H9 (cell line): ENCODE measurements around the gene SERPINB13. TPM values are rescaled to one million over a fixed set of nuclear protein-coding genes. Genes with fewer than 3 reads are reported as not detected.

ENCODE experiments used
- DNase-seq: peaks from one replicate; pipeline ENCODE4 v3.0.0-alpha.2; 2017
- H2AFZ ChIP-seq: one replicate; pipeline ENCODE4 v1.6.1; 2013; ENCODE audit warnings: mild to moderate bottlenecking, low read length, control low read depth, moderate library complexity
- H2AK5ac ChIP-seq: 2 replicates; pipeline ENCODE4 v1.6.1; 2013; ENCODE audit warnings: low read length, control low read depth, mixed read lengths; ENCODE audit not compliant: insufficient read length
- H2BK120ac ChIP-seq: one replicate; pipeline ENCODE4 v1.6.1; 2013; ENCODE audit warnings: low read depth, mild to moderate bottlenecking, low read length, control low read depth, inconsistent platforms; ENCODE audit not compliant: poor library complexity, severe bottlenecking
- H2BK12ac ChIP-seq: 2 replicates; pipeline ENCODE4 v1.6.1; 2013; ENCODE audit warnings: low read length, control low read depth, mixed read lengths, low read depth; ENCODE audit not compliant: insufficient read length
- H2BK15ac ChIP-seq: 2 replicates; pipeline ENCODE4 v1.6.1; 2013; ENCODE audit warnings: low read depth, low read length, control low read depth
- H2BK20ac ChIP-seq: one replicate; pipeline ENCODE4 v1.6.1; 2013; ENCODE audit warnings: low read depth, mild to moderate bottlenecking, low read length, control low read depth, inconsistent platforms; ENCODE audit not compliant: poor library complexity, severe bottlenecking
- H2BK5ac ChIP-seq: 2 replicates; pipeline ENCODE4 v1.6.1; 2013; ENCODE audit warnings: low read length, control low read depth, mixed read lengths; ENCODE audit not compliant: insufficient read length
- H3K14ac ChIP-seq: 2 replicates; pipeline ENCODE4 v1.6.1; 2013; ENCODE audit warnings: low read length, control low read depth; ENCODE audit not compliant: insufficient read depth
- H3K18ac ChIP-seq: 2 replicates; pipeline ENCODE4 v1.6.1; 2013; ENCODE audit warnings: low read depth, mild to moderate bottlenecking, mixed read lengths, low read length, control low read depth; ENCODE audit not compliant: insufficient read length
- H3K23ac ChIP-seq: 2 replicates; pipeline ENCODE4 v1.6.1; 2013; ENCODE audit warnings: low read length, control low read depth, mixed read lengths, low read depth; ENCODE audit not compliant: insufficient read length
- H3K23me2 ChIP-seq: 2 replicates; pipeline ENCODE4 v1.6.1; 2013; ENCODE audit warnings: low read depth, mild to moderate bottlenecking, mixed read lengths, low read length, control low read depth; ENCODE audit not compliant: insufficient read length, poor library complexity, severe bottlenecking
- H3K27ac ChIP-seq: 2 replicates; pipeline ENCODE4 v1.5.1; 2013; ENCODE audit warnings: low read length, control low read depth, mixed read lengths, low read depth; ENCODE audit not compliant: insufficient read length
- H3K27me3 ChIP-seq: 2 replicates; pipeline ENCODE4 v1.6.1; 2013; ENCODE audit warnings: low read length, control low read depth, inconsistent platforms; ENCODE audit not compliant: insufficient read depth
- H3K4ac ChIP-seq: 2 replicates; pipeline ENCODE4 v1.6.1; 2013; ENCODE audit warnings: low read depth, mild to moderate bottlenecking, control low read depth, inconsistent platforms, low read length, moderate library complexity
- H3K4me1 ChIP-seq: 2 replicates; pipeline ENCODE4 v1.6.1; 2013; ENCODE audit warnings: low read length, control low read depth, inconsistent platforms; ENCODE audit not compliant: insufficient read depth
- H3K4me2 ChIP-seq: 2 replicates; pipeline ENCODE4 v1.6.1; 2013; ENCODE audit warnings: low read length, control low read depth, mixed read lengths; ENCODE audit not compliant: insufficient read length, insufficient read depth
- H3K56ac ChIP-seq: 2 replicates; pipeline ENCODE4 v1.6.1; 2013; ENCODE audit warnings: low read depth, mild to moderate bottlenecking, mixed read lengths, low read length, control low read depth; ENCODE audit not compliant: insufficient read length
- H3K79me1 ChIP-seq: 2 replicates; pipeline ENCODE4 v1.6.1; 2013; ENCODE audit warnings: low read depth, mild to moderate bottlenecking, moderate library complexity, low read length, control low read depth, inconsistent platforms; ENCODE audit not compliant: insufficient read depth, poor library complexity, severe bottlenecking
- H3K79me2 ChIP-seq: 2 replicates; pipeline ENCODE4 v1.6.1; 2013; ENCODE audit warnings: low read length, control low read depth, inconsistent platforms; ENCODE audit not compliant: insufficient read depth
- H3K9ac ChIP-seq: 2 replicates; pipeline ENCODE4 v1.6.1; 2013; ENCODE audit warnings: low read length, control low read depth, mixed read lengths; ENCODE audit not compliant: insufficient read length; ENCODE audit errors: extremely low read depth
- H3K9me3 ChIP-seq: one replicate; pipeline ENCODE4 v1.6.1; 2013; ENCODE audit warnings: low read depth, low read length, inconsistent platforms; ENCODE audit not compliant: control insufficient read depth
- H3T11ph ChIP-seq: one replicate; pipeline ENCODE4 v1.6.1; 2013; ENCODE audit warnings: mild to moderate bottlenecking, low read length, control low read depth, inconsistent platforms
- H4K20me1 ChIP-seq: one replicate; pipeline ENCODE4 v1.6.1; 2013; ENCODE audit not compliant: control insufficient read depth, insufficient read length, insufficient read depth
- H4K5ac ChIP-seq: 2 replicates; pipeline ENCODE4 v1.6.1; 2013; ENCODE audit warnings: low read depth, mild to moderate bottlenecking, mixed read lengths, low read length, control low read depth; ENCODE audit not compliant: insufficient read length
- H4K8ac ChIP-seq: replicated peaks from 2 replicates; pipeline ENCODE4 v1.6.1; 2013; ENCODE audit warnings: low read length, control low read depth, mixed read lengths, low read depth; ENCODE audit not compliant: insufficient read length
- H4K91ac ChIP-seq: 2 replicates; pipeline ENCODE4 v1.6.1; 2013; ENCODE audit warnings: low read depth, mild to moderate bottlenecking, moderate library complexity, mixed read lengths, low read length, control low read depth; ENCODE audit not compliant: insufficient read length
- H3K27ac Mint-ChIP-seq, 3 experiments: 2 replicates in 2 of 3; 3 replicates in 1 of 3; pipeline ENCODE4 v1.8.0; 2020 to 2021; ENCODE audit warnings: mixed read lengths in 3 of 3, mild to moderate bottlenecking in 1 of 3, moderate library complexity in 1 of 3
- H3K27me3 Mint-ChIP-seq: 2 replicates; pipeline ENCODE4 v1.8.0; 2021; ENCODE audit warnings: low read depth, mild to moderate bottlenecking, moderate library complexity, mixed read lengths
- H3K36me3 Mint-ChIP-seq, 3 experiments: 2 replicates in 2 of 3; 3 replicates in 1 of 3; pipeline ENCODE4 v1.8.0; 2020 to 2021; ENCODE audit warnings: low read depth in 3 of 3, mixed read lengths in 3 of 3; ENCODE audit not compliant: insufficient read depth in 1 of 3
- H3K4me1 Mint-ChIP-seq, 2 experiments: 2 replicates each; pipeline ENCODE4 v1.8.0; 2020; ENCODE audit warnings: mixed read lengths in 2 of 2
- H3K4me3 Mint-ChIP-seq, 2 experiments: 2 replicates in 1 of 2; 3 replicates in 1 of 2; pipeline ENCODE4 v1.8.0; 2020 to 2021; ENCODE audit warnings: mild to moderate bottlenecking in 2 of 2, mixed read lengths in 2 of 2, moderate library complexity in 1 of 2
- H3K9me3 Mint-ChIP-seq, 2 experiments: 2 replicates in 1 of 2; 3 replicates in 1 of 2; pipeline ENCODE4 v1.8.0; 2020; ENCODE audit warnings: mild to moderate bottlenecking in 2 of 2, mixed read lengths in 2 of 2, moderate library complexity in 1 of 2
- WGBS: extraction: QIAGEN DNeasy Blood & Tissue Kit; methylation state at CpG from one replicate; pipeline ENCODE4 v1.1.7; 2013; ENCODE audit warnings: missing lambda C conversion rate, low lambda C conversion rate, mixed read lengths; ENCODE audit not compliant: insufficient read length; ENCODE audit errors: extremely low coverage; 5-methylcytosine and 5-hydroxymethylcytosine counted together
- total RNA-seq: library from RNA; stranded (reverse); gene quantifications from 2 replicates; pipeline ENCODE4 v1.2.1, GENCODE V29; 2021
- TF ChIP-seq, protein P1 (sequence below): fragments of 200-600 bp; sonication (generic); conservative IDR thresholded peaks from 3 replicates; pipeline ENCODE4 v1.8.0; 2021; ENCODE audit warnings: antibody characterized with exemption, mild to moderate bottlenecking

Gene SERPINB13
- total RNA-seq, 1 experiment from 2014 or later = not detected

GRCh38 chr18:63592471-63592870 is 5.3 kb downstream of the SERPINB13 start:
- Histone ChIP-seq H4K91ac (no peak overlapping the region), H2BK120ac (no peak overlapping the region), H3K4me2 (no peak overlapping the region), H3K27ac (no peak overlapping the region), H4K20me1 (no peaks in the 10 kb centered on the region), H2AK5ac (no peak overlapping the region), H2BK20ac (no peak overlapping the region), H3K56ac (no peak overlapping the region), H3K9me3 (no peaks in the 10 kb centered on the region), H4K8ac (no peak overlapping the region), H2BK15ac (no peak overlapping the region), H2BK5ac (no peak overlapping the region), H2BK12ac (no peak overlapping the region), H3K4ac (no peak overlapping the region), H3T11ph (no peak overlapping the region), H3K79me1 (no peaks in the 10 kb centered on the region), H3K14ac (no peak overlapping the region), H3K79me2 (no peaks in the 10 kb centered on the region), H2AFZ (no peak overlapping the region), H3K9ac (no peak overlapping the region), H4K5ac (no peak overlapping the region), H3K18ac (no peak overlapping the region), H3K23me2 (no peaks in the 10 kb centered on the region), H3K23ac (no peak overlapping the region), H3K27me3 (no peaks in the 10 kb centered on the region), H3K4me1 (no peaks in the 10 kb centered on the region)
- no peak for DNase-seq
- no CpG with 5 or more reads among the region's 1 CpG for WGBS
- H3K27ac Mint-ChIP-seq = no peak overlapping the region
- peaks cover 4 to 7% of the 10 kb centered on the region in 2 experiments; a peak in 3 of 4 replicates for H3K4me1 Mint-ChIP-seq
- H3K27me3 Mint-ChIP-seq = no peaks in the 10 kb centered on the region; the same call in 1 of the 2 replicates
- H3K36me3 Mint-ChIP-seq = no peaks in the 10 kb centered on the region
- no peak overlapping the region for H3K4me3 Mint-ChIP-seq
- TF ChIP-seq, protein P1, sequence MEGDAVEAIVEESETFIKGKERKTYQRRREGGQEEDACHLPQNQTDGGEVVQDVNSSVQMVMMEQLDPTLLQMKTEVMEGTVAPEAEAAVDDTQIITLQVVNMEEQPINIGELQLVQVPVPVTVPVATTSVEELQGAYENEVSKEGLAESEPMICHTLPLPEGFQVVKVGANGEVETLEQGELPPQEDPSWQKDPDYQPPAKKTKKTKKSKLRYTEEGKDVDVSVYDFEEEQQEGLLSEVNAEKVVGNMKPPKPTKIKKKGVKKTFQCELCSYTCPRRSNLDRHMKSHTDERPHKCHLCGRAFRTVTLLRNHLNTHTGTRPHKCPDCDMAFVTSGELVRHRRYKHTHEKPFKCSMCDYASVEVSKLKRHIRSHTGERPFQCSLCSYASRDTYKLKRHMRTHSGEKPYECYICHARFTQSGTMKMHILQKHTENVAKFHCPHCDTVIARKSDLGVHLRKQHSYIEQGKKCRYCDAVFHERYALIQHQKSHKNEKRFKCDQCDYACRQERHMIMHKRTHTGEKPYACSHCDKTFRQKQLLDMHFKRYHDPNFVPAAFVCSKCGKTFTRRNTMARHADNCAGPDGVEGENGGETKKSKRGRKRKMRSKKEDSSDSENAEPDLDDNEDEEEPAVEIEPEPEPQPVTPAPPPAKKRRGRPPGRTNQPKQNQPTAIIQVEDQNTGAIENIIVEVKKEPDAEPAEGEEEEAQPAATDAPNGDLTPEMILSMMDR = no peak
- H3K9me3 Mint-ChIP-seq = no peaks in the 10 kb centered on the region
